UCSD-AML1 (cell line): Measurements from ENCODE around the gene UBL5.
"Not testable (repeated sequence)": the region's sequence is repeated elsewhere in the genome, so short reads cannot be mapped to it uniquely, and the experiment has no call there.

Experiments
- DNase-seq: peaks from one replicate; lab custom pipeline; 2025; ENCODE audit not compliant: unreplicated experiment; lab: John Stamatoyannopoulos, UW

The UBL5 gene

DNA sequence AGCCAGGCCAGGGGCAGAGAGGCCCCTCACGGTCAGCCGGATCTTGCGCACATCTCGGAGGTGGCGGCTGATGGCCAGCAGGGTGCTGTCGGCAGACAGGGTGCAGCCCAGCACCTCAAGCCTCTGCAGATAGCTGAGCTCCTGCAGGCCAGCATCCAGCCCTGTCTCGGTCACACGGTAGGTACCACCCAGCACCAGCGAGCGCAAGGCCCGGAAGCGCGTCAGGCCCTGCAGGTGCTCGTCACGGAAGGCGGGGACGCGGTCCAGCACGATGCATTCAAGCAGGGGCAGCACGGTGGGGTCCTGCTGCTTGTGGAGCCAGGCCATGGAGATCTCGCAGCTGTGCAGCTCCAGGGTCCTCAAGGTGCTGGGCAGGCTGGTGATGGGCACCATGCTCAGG, 16.6 kb upstream of the UBL5 start:
- DNase-seq = no peak

DNA sequence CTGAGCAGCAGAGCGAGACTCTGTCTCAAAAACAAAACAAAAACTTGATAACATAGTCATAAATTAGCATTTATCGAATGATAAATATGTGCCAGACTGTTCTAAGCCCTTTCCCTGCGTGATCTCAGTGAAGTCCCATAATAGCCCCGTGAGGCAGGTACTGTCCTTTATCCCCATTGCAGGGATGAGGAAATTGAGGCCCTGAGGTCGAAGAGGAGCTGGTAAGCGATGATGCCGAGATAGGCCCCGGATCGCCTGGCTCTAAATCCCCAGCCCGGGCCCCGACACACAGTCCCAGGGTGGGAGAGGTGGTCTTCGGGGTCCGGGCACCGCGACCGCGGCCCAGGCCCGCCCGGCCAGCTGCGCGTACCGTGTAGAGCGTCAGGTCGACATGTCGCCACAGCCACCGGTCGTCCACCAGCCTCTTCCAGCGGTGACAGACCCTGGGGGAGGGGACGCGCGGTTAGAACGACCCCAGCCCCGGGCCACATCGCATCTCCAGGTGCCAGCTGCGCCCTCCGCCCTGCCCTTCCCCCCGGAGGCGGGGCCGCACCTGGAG, 9.5 kb upstream of the UBL5 start:
- DNase-seq = no peak

GRCh38 chr19:9818734-9819595, 8.8 kb upstream of the UBL5 start, which contains the start of gene FBXL12:
Gene FBXL12, minus strand, starts transcription at chr19:9819079. Its CDS starts 266 bp downstream, at chr19:9818813.
- peak; percentile 100 for DNase-seq

GRCh38 chr19:9819596-9819909, 8.2 kb upstream of the UBL5 start:
- no peak for DNase-seq

- not testable (repeated sequence) for DNase-seq
These were observed 7.7 kb upstream of the UBL5 start for GRCh38 chr19:9820034-9820433.

DNA sequence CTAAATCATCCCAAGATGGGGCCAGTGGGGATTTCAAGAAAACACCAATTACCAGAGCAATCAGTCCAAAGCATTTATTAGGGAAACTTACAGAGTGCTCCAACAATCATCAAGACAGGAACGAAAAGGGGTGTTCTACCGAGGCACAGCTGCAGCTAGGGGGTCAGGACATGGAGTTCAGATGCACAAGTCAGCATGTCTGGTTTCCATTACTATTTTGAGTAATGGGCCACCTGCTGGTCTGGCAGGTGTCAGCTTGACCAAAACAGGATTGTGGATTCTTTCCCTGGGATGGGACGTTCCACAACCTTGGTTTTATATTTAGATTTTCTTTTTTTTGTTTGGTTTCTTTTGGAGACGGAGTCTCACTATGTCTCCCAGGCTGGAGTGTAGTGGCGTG, 3.9 kb upstream of the UBL5 start:
- DNase-seq = no peak

- DNase-seq = peak; percentile 25
These were observed 889 bp downstream of the UBL5 start for GRCh38 chr19:9828551-9829063.

- DNase-seq = no peak
These were observed 6.6 kb downstream of the UBL5 start for GRCh38 chr19:9834307-9834725.

DNA sequence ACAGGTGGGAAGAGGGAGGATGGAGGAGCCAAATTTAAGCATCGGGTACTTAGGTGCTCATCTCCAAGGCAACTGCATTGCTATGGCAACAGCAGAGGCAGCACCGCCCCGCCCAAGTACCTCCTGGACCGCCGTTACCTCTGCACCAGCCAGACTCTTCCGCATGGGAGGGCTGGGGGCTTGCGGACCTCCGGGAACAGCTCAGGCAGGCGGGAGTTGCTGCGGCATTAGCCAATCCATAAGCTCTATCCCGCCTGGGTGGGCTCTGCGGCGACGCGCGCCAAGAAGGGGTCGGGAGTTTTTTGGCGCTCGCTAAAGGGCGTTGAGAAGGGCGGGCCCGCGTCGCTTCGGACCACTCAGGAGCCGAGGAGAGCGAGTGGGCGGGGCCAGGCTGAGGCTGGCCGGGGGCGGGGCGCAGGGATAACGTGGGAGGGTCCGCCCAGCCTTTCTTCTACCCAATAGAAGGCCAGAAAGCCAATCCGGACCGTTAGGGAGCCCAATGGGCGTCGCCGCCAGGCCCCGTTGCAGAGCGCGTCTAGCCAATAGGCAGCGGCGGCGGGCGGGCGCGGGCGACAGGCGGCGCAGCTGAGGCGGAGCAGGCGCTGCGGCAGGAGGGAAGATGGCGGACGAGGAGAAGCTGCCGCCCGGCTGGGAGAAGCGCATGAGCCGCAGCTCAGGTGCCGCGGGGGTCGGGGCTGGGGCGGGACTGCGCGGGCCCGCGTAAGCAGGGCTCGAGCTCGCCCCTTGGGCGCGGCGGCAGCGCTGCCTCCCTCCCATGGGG, 7.2 kb downstream of the UBL5 start, which contains the start of gene PIN1:
Gene PIN1 (plus strand): TSS at position 593 of the 781 bp plus-strand sequence. CDS start 27 bp downstream, at position 620.
- DNase-seq = peak; percentile 99

GRCh38 chr19:9835507-9835949, 7.8 kb downstream of the UBL5 start:
- DNase-seq = no peak

GRCh38 chr19:9836021-9836420, 8.3 kb downstream of the UBL5 start:
- DNase-seq = no peak

DNA sequence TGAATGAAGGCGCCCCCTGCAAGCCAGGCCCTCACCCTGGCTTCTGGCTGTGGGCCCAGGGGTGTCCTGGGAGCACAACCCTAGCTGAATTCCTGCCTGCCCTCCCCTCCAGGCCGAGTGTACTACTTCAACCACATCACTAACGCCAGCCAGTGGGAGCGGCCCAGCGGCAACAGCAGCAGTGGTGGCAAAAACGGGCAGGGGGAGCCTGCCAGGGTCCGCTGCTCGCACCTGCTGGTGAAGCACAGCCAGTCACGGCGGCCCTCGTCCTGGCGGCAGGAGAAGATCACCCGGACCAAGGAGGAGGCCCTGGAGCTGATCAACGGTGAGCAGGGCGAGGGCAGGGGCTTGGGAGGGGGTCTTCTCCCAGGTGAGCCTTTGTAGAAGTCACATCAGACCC, 10.6 kb downstream of the UBL5 start:
- no peak for DNase-seq

GRCh38 chr19:9839415-9839814, 11.7 kb downstream of the UBL5 start:
- DNase-seq = no peak

GRCh38 chr19:9842834-9843625, 15.3 kb downstream of the UBL5 start:
- DNase-seq = no peak

DNA sequence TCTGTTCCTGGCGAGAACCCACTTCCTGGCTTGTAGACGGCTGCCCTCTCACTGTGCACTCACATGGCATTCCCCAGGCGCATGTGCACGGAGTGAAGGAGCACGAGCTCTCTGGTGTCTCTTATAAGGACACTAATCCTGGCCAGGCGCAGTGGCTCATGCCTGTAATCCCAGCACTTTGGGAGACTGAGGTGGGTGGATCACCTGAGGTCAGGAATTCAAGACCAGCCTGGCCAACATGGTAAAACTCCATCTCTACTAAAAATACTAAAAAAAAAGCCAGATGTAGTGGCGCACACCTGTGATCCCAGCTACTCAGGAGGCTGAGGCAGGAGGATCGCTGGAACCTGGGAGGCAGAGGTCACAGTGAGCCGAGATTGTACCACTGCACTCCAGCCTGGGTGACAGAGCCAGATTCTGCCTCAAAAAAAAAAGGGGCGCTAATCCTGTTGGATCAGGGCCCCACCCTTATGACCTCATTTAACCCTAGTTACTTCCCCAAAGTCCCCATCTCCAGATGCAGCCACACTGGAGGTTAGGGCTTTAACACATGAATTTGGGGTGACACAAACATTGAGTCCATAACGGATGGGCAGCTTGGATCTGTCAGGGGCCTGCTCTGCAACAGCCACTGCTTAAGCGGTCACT, 16.0 kb downstream of the UBL5 start:
- DNase-seq = not testable (repeated sequence)

DNA sequence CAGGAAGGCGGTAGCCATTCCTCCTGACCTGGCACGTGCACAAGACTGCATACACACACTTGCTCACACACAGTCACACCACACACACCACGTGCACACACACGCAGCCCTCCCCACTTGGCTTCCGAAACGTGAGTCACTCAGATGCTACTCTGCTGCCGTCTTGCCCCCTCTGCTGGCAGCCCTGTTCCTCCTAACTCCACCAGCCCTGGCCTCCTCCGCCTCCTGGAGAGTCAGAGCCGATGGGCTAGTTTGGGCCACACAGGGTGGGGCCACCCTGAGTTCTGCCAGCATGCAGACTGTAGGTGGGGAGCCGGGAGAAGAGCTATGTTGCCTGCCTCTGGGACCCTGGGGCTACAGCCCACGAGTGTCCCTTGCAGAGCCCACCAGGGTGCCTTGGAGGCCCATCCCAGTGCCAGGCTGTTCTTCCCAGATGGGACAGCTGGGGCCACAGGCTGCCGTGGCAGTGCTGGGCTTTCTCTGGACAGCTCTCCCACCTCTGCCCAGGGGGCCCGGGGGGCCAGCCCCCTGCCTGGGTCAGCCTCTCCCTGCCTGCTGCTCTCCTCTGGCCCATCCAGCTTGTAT, 19.5 kb downstream of the UBL5 start:
- peak; percentile 32 for DNase-seq

GRCh38 chr19:9848060-9848459, 20.3 kb downstream of the UBL5 start:
- DNase-seq = peak; percentile 41

DNA sequence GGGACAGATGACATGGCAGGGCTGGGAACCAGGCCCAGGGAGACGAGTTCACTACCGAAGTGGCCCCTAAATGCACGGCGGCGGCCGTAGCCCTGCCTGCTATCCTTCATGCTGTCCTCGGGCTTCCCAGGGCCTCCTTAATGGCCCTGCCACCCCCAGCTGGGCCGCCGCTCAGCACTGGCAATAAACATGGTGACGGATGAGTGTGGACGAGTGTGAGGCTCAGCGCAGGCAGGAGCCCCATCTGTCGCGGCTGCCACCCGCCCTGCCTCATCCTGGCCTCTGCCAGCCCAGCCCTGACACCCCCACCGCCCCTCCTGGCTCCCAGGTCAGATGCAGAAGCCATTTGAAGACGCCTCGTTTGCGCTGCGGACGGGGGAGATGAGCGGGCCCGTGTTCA, 21.0 kb downstream of the UBL5 start:
- DNase-seq = no peak

- no peak for DNase-seq
These were observed 22.1 kb downstream of the UBL5 start for GRCh38 chr19:9849791-9850190.
